GM21723 (cell line): ENCODE measurements around the gene GTF2I.
"Not testable (repeated sequence)": the region's sequence is repeated elsewhere in the genome, so short reads cannot be mapped to it uniquely, and the experiment has no call there.

ENCODE experiments used
- ATAC-seq: cut with Tn5 transposase; IDR thresholded peaks from one replicate; pipeline ENCODE4 v1.9.1; 2021; ENCODE audit warnings: mild to moderate bottlenecking, moderate library complexity; ENCODE audit not compliant: unreplicated experiment

GTF2I gene

DNA sequence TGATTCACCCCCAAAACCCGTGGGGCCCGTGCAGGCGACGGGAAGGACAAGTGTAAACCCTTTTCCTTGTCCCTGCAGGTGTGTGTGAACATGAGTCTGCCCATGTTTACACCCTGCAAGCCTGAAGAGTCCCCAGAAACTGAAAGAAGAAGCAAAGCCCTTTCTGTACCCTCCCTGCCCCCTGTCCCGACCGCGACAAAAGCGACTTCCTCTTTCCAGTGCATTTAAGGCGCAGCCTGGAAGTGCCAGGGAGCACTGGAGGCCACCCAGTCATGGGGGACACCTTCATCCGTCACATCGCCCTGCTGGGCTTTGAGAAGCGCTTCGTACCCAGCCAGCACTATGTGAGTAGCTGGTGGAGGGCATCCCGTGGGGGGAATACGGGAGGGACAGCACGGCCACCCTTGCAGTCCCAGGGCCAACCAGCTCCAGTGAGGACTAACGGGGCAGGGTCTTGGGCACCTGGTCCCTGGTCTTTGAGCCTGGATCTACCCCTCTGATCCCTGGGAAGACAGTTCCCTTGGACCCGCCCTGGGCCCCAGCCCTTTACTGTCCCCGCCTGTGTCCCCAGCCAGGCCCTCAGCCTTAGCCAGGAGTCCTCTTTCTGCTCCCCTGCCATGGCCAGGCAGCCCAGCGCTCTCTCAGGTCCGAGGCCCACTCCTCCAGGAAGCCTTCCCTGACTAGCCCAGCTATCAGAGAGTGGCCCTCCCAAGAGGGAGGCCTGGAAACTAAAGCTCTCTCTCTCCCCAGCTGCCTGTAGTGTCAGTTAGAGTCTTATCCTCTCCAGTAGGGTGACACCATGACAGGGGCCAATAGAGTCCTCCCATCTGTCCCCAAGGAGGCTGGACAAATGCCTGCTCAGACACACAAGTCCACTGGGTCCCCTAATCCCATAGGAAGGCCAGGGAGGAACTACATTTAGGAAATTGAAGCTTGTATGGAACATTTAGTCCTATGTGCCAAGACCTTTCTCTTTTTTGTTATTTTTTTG lies 116.5 kb downstream of the GTF2I start, which contains the start of gene NCF1:
NCF1 (plus strand) TSS at position 252 of the 991 bp plus-strand sequence; CDS start at position 273, 21 bp downstream.
- peak; percentile 79 for ATAC-seq

GRCh38 chr7:74775111-74775510 lies 117.6 kb downstream of the GTF2I start:
- peak; percentile 30 for ATAC-seq

GRCh38 chr7:74779053-74779452 lies 121.5 kb downstream of the GTF2I start:
- not testable (repeated sequence) for ATAC-seq

DNA sequence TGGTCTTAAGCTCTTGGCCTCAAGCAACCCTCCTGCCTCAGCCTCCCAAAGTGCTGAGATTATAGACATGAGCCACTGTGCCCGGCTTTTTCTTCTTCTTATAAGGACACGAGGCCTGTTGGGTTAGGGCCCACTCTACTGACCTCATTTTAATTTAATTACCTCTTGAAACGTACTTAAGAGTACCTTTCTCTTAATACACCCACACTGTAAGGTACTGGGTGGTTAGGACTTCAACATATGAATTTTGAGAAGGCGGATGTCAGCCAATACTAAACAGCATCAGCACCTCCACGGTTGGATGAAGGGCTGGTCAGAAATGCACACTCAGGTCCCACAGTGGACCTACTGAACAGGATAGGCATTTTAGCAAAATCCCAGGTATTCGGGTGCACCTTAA lies 124.2 kb downstream of the GTF2I start:
- not testable (repeated sequence) for ATAC-seq

GRCh38 chr7:74783595-74783994 lies 126.1 kb downstream of the GTF2I start:
- ATAC-seq = not testable (repeated sequence)

- ATAC-seq = peak; percentile 88
These were observed 131.0 kb downstream of the GTF2I start for GRCh38 chr7:74788369-74789150.

DNA sequence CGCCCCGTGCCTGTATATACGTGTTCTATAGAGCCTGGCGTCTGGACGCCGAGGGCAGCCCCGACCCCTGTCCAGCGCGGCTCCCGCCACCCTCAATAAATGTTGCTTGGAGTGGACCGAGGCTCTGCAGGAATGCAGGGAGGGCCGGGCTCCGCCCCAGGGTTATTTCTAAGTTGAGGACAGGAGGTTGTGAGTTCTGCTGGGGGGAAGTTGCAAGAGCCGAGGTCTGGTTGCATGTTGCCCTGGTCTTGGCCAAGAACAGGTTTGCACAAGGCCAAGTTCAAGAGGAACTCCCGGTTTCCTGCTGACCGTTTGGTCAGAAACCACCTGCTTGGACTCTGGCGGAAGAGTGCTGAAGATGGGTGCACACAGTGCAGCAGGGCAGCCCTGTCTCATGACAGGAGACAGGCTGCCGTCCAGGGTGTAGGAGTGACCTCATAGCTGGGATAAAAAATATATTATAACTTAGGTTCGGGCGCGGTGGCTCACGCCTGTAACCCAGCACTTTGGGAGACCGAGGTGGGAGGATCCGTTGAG lies 131.8 kb downstream of the GTF2I start:
- ATAC-seq = not testable (repeated sequence)

DNA sequence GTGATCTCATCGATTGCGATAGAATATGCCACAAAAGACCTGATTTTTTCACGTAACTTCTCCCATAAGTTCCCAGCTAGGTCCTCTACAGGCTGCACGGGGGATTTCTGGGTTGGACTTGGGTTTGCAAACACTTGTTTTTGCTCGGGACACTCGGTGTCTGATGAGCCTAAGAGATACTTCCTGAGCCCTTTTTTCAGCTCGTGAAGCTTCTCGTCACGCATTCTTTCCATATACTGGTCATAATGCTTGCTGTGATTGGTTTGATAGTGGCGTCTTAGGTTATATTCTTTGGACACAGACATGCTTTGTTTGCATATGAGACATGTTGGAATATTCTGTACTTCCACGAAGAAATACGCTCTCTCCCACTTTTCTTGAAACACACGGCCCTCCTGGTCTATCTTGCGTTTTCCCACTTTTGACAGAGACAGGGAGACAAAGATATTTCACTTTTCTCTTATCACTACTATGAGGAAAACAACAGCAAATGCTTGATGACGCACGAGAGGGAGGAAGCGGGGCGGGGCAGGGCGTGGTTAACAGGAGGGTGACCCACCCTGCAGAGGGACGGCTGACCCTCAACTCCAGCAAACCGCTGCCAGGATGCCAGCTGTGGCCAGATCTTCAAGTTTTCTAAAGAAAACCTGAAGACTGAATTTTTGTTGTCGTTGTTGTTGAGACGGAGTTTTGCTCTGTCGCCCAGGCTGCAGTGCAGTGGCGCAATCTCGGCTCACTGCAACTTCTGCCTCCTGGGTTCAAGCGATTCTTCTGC lies 140.5 kb downstream of the GTF2I start:
- ATAC-seq = not testable (repeated sequence)

DNA sequence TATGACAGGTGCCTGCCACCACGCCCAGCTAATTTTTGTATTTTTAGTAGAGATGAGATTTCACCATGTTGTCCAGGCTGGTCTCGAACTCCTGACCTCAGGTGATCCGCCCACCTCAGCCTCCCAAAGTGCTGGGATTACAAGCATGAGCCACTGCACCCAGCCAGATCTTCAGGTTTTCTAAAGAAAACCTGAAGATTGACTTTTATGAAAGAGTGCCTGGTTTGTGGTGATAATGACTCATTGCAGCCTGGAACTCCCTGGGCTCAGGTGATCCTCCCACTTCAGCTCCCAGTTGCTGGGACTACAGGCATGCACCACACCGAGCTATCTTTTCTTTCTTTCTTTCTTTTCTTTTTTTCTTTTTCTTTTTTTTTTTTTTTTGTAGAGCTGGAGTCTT lies 141.1 kb downstream of the GTF2I start:
- not testable (repeated sequence) for ATAC-seq
